HepG2 (cell line): ENCODE data around the gene SIRT1. TPM values are rescaled to one million over a fixed set of nuclear protein-coding genes. Genes with fewer than 3 reads are reported as not detected.

Experiments used
- ATF1 ChIP-seq: IDR thresholded peaks from 2 replicates; pipeline ENCODE4 v1.6.1; 2016; ENCODE audit warnings: mild to moderate bottlenecking, control low read depth
- GATAD1 ChIP-seq: IDR thresholded peaks from 2 replicates; pipeline ENCODE4 v1.6.1; 2016; ENCODE audit warnings: missing genetic modification reagents, missing compliant biosample characterization
- GZF1 ChIP-seq: sonication (generic); formaldehyde crosslinking; IDR thresholded peaks from 2 replicates; pipeline ENCODE4 v1.5.1; 2020; ENCODE audit warnings: mild to moderate bottlenecking, missing genetic modification reagents
- IRX3 ChIP-seq: sonication (generic); formaldehyde crosslinking; IDR thresholded peaks from 2 replicates; pipeline ENCODE4 v1.8.1; 2023; ENCODE audit warnings: mild to moderate bottlenecking, low read depth, missing genetic modification reagents, borderline replicate concordance
- MEIS2 ChIP-seq: sonication (generic); formaldehyde crosslinking; IDR thresholded peaks from 2 replicates; pipeline ENCODE4 v1.9.0; 2021; ENCODE audit warnings: mild to moderate bottlenecking, missing genetic modification reagents
- NR3C1 ChIP-seq: sonication (generic); formaldehyde crosslinking; IDR thresholded peaks from 2 replicates; pipeline ENCODE4 v1.4.0; 2020; ENCODE audit warnings: missing genetic modification reagents
- REPIN1 ChIP-seq: sonication (generic); formaldehyde crosslinking; IDR thresholded peaks from 2 replicates; pipeline ENCODE4 v1.8.0; 2022; ENCODE audit warnings: missing genetic modification reagents, low read depth, mild to moderate bottlenecking, borderline replicate concordance
- U2AF1 ChIP-seq: fragments of 200-400 bp; formaldehyde crosslinking; optimal IDR thresholded peaks from 2 replicates; pipeline ENCODE3; 2017; ENCODE audit warnings: mild to moderate bottlenecking, low read depth, low read length
- ZFAT ChIP-seq: sonication (generic); formaldehyde crosslinking; conservative IDR thresholded peaks from 2 replicates; pipeline ENCODE4 v1.8.1; 2023; ENCODE audit warnings: missing genetic modification reagents, inconsistent platforms
- ZFX ChIP-seq: sonication (generic); formaldehyde crosslinking; IDR thresholded peaks from 2 replicates; pipeline ENCODE4 v1.4.0; 2020; ENCODE audit warnings: mild to moderate bottlenecking, low read depth, missing genetic modification reagents, moderate library complexity
- ZNF264 ChIP-seq: sonication (generic); formaldehyde crosslinking; IDR thresholded peaks from 2 replicates; pipeline ENCODE4 v1.4.0; 2020; ENCODE audit warnings: missing genetic modification reagents
- ZNF446 ChIP-seq: sonication (generic); formaldehyde crosslinking; IDR thresholded peaks from 2 replicates; pipeline ENCODE4 v1.5.0; 2020; ENCODE audit warnings: mild to moderate bottlenecking, missing genetic modification reagents
- ZNF543 ChIP-seq: sonication (generic); formaldehyde crosslinking; IDR thresholded peaks from 2 replicates; pipeline ENCODE4 v1.4.0; 2020; ENCODE audit warnings: mild to moderate bottlenecking, missing genetic modification reagents
- polyA plus RNA-seq, 8 experiments: library from polyadenylated mRNA; depleted of rRNA in 3 of 8; stranded (reverse) in 7 of 8; unstranded in 1 of 8; fragments of >200 nt; fragmentation: Illumina TruSeq in 4 of 8; extraction: Trizol in 4 of 8; gene quantifications; 2 replicates each; pipeline versions ENCODE4 v1.2.1 to v1.2.3, GENCODE V29; 2011 to 2016; ENCODE audit warnings: low read depth in 4 of 8, missing spikeins in 1 of 8, mixed read lengths in 1 of 8; ENCODE audit not compliant: insufficient read depth in 1 of 8
- total RNA-seq, 5 experiments: library from RNA; depleted of rRNA; stranded (reverse); fragments of >200 nt; fragmentation: Illumina TruSeq; extraction: Trizol; gene quantifications; 2 replicates each; pipeline ENCODE4 v1.2.3, GENCODE V29; 2016; ENCODE audit warnings: low read depth in 1 of 5
- TF ChIP-seq, protein P1 (sequence below): sonication (generic); formaldehyde crosslinking; IDR thresholded peaks from 2 replicates; pipeline ENCODE4 v1.4.0; 2020; ENCODE audit warnings: mild to moderate bottlenecking, missing genetic modification reagents
- TF ChIP-seq, protein P2 (sequence below): sonication (generic); formaldehyde crosslinking; IDR thresholded peaks from 2 replicates; pipeline ENCODE4 v1.5.1; 2020; ENCODE audit warnings: missing genetic modification reagents, mild to moderate bottlenecking, borderline replicate concordance
- TF ChIP-seq, protein P3 (sequence below): IDR thresholded peaks from 2 replicates; pipeline ENCODE4 v1.6.1; 2016; ENCODE audit warnings: low read depth
- TF ChIP-seq, protein P4 (sequence below): sonication (generic); formaldehyde crosslinking; IDR thresholded peaks from 2 replicates; pipeline ENCODE4 v1.5.0; 2020; ENCODE audit warnings: mild to moderate bottlenecking, missing genetic modification reagents
- TF ChIP-seq, protein P5 (sequence below): sonication (generic); formaldehyde crosslinking; IDR thresholded peaks from 2 replicates; pipeline ENCODE4 v1.4.0; 2020; ENCODE audit warnings: missing genetic modification reagents

SIRT1 gene
- total and polyA plus RNA-seq, 2 of the 13 experiments (the other 11 are each of a cell fraction or from before 2014, with no cell fraction given): 9.4 to 10.2 TPM

DNA sequence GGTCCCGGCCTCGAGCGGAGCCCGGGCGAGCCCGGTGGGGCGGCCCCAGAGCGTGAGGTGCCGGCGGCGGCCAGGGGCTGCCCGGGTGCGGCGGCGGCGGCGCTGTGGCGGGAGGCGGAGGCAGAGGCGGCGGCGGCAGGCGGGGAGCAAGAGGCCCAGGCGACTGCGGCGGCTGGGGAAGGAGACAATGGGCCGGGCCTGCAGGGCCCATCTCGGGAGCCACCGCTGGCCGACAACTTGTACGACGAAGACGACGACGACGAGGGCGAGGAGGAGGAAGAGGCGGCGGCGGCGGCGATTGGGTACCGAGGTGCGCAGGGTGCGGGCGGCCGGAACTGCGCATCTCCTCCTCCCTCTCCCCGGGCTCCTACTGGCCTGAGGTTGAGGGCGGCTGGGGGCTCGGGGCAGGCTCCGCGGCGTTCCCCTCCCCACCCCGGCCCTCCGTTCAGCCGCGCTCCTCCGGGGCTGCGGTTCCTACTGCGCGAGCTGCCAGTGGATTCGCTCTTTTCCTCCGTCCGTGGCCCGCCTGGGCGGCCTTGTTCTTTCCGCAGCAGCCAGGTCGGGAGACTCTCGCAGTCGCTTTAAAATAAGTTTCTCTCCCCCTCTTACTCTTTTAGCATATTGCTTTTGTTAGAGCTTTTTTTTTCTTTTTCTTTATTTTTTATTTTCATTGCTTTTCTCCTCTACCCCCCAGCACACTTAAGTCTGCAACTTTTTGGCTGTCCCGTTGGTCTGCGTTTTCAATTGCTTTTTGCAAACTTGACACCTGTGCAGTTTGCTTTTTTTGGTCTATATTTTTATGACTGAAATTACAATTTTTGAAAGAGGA is 600 bp downstream of the SIRT1 start (continued):
- TF ChIP-seq, protein P1, sequence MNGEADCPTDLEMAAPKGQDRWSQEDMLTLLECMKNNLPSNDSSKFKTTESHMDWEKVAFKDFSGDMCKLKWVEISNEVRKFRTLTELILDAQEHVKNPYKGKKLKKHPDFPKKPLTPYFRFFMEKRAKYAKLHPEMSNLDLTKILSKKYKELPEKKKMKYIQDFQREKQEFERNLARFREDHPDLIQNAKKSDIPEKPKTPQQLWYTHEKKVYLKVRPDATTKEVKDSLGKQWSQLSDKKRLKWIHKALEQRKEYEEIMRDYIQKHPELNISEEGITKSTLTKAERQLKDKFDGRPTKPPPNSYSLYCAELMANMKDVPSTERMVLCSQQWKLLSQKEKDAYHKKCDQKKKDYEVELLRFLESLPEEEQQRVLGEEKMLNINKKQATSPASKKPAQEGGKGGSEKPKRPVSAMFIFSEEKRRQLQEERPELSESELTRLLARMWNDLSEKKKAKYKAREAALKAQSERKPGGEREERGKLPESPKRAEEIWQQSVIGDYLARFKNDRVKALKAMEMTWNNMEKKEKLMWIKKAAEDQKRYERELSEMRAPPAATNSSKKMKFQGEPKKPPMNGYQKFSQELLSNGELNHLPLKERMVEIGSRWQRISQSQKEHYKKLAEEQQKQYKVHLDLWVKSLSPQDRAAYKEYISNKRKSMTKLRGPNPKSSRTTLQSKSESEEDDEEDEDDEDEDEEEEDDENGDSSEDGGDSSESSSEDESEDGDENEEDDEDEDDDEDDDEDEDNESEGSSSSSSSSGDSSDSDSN (CRISPR knock-in tag): peak; percentile 90
- TF ChIP-seq ZNF264 (CRISPR knock-in tag) (0 out of 2 replicates have a peak, but pooled peaks have one; percentile 8), REPIN1 (no peak), NR3C1 (CRISPR knock-in tag) (no peak), ZNF543 (CRISPR knock-in tag) (peak; percentile 44), ZFAT (CRISPR knock-in tag) (no peak), ZNF446 (CRISPR knock-in tag) (no peak), ATF1 (CRISPR knock-in tag) (no peak), GATAD1 (CRISPR knock-in tag) (0 out of 2 replicates have a peak, but pooled peaks have one; percentile 21), ZFX (CRISPR knock-in tag) (peak; percentile 73), U2AF1 (no peak), GZF1 (peak; percentile 39; the same call in 1 of the 2 replicates), IRX3 (no peak), MEIS2 (no peak)
- TF ChIP-seq, protein P2, sequence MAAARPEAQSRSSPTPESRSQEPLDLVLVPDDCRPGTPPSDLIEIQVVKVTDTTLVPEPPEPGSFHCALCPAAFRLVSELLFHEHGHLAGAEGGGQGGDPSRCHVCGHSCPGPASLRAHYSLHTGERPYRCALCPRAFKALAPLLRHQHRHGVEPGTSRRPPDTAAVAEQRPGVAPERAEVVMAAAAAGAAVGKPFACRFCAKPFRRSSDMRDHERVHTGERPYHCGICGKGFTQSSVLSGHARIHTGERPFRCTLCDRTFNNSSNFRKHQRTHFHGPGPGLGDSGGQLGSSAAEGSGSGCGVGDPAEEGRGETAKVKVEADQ (CRISPR knock-in tag): no peak
- TF ChIP-seq, protein P3, sequence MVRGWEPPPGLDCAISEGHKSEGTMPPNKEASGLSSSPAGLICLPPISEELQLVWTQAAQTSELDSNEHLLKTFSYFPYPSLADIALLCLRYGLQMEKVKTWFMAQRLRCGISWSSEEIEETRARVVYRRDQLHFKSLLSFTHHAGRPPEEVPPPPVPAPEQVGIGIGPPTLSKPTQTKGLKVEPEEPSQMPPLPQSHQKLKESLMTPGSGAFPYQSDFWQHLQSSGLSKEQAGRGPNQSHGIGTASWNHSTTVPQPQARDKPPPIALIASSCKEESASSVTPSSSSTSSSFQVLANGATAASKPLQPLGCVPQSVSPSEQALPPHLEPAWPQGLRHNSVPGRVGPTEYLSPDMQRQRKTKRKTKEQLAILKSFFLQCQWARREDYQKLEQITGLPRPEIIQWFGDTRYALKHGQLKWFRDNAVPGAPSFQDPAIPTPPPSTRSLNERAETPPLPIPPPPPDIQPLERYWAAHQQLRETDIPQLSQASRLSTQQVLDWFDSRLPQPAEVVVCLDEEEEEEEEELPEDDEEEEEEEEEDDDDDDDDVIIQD: 0 out of 2 replicates have a peak, but pooled peaks have one; percentile 16
- TF ChIP-seq, protein P4, sequence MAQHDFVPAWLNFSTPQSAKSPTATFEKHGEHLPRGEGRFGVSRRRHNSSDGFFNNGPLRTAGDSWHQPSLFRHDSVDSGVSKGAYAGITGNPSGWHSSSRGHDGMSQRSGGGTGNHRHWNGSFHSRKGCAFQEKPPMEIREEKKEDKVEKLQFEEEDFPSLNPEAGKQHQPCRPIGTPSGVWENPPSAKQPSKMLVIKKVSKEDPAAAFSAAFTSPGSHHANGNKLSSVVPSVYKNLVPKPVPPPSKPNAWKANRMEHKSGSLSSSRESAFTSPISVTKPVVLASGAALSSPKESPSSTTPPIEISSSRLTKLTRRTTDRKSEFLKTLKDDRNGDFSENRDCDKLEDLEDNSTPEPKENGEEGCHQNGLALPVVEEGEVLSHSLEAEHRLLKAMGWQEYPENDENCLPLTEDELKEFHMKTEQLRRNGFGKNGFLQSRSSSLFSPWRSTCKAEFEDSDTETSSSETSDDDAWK: no peak
- TF ChIP-seq, protein P5, sequence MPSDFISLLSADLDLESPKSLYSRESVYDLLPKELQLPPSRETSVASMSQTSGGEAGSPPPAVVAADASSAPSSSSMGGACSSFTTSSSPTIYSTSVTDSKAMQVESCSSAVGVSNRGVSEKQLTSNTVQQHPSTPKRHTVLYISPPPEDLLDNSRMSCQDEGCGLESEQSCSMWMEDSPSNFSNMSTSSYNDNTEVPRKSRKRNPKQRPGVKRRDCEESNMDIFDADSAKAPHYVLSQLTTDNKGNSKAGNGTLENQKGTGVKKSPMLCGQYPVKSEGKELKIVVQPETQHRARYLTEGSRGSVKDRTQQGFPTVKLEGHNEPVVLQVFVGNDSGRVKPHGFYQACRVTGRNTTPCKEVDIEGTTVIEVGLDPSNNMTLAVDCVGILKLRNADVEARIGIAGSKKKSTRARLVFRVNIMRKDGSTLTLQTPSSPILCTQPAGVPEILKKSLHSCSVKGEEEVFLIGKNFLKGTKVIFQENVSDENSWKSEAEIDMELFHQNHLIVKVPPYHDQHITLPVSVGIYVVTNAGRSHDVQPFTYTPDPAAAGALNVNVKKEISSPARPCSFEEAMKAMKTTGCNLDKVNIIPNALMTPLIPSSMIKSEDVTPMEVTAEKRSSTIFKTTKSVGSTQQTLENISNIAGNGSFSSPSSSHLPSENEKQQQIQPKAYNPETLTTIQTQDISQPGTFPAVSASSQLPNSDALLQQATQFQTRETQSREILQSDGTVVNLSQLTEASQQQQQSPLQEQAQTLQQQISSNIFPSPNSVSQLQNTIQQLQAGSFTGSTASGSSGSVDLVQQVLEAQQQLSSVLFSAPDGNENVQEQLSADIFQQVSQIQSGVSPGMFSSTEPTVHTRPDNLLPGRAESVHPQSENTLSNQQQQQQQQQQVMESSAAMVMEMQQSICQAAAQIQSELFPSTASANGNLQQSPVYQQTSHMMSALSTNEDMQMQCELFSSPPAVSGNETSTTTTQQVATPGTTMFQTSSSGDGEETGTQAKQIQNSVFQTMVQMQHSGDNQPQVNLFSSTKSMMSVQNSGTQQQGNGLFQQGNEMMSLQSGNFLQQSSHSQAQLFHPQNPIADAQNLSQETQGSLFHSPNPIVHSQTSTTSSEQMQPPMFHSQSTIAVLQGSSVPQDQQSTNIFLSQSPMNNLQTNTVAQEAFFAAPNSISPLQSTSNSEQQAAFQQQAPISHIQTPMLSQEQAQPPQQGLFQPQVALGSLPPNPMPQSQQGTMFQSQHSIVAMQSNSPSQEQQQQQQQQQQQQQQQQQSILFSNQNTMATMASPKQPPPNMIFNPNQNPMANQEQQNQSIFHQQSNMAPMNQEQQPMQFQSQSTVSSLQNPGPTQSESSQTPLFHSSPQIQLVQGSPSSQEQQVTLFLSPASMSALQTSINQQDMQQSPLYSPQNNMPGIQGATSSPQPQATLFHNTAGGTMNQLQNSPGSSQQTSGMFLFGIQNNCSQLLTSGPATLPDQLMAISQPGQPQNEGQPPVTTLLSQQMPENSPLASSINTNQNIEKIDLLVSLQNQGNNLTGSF (CRISPR knock-in tag): no peak; the same call in 1 of the 2 replicates
